Erythroblast (primary cell): ENCODE measurements around the gene TLN1.

ENCODE experiments used
- GATA1 ChIP-seq: IDR thresholded peaks from 2 replicates; pipeline ENCODE4 v1.6.1; 2011; ENCODE audit warnings: low read depth, mild to moderate bottlenecking, control low read depth, low read length, moderate library complexity
- POLR2A ChIP-seq: IDR thresholded peaks from 2 replicates; pipeline ENCODE4 v1.6.1; 2011; ENCODE audit warnings: mild to moderate bottlenecking, low read length

DNA sequence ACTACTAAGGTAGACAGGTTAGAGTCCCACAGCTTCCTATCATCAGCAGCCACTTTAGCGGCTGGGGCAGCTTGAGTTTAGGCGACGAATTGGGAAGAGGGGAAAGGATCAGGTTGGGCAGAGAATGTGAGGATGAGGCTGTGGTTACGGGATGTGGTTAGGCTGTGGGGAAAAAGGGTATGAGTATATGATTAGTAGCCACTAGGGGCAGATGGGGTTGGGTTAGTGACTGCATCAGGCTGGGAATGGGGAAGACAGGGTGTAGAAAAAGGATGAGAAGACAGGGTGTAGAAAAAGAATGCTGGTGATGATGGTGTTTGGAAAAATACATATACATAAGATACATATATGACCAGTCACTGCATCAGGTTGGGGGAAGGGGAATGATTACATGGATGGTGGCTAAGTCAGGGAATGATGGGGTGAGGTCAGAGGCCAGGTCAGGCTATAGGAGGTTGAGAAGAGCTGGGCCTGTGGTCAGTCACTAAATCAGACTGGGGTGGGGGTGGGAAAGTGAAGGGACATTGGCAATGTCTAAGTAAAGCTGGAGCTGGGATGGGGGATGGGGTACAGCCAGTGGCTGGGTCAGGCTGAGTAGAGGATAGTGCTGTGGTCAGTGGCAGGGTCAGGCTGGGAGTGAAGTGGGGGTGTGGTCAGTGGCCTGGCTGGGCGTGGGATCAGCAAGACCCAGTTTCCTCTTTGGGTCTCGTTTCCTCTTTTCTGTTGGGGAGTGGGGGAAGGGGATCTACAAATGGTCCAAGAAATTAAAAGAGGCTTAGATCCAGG lies 2.1 kb downstream of the TLN1 start:
- TF ChIP-seq POLR2A (no peak), GATA1 (no peak)
